NCI-H2196 (cell line): ENCODE measurements around the gene BID.

Experiments used
- DNase-seq: peaks from one replicate; lab custom pipeline; 2025; ENCODE audit not compliant: unreplicated experiment; lab: John Stamatoyannopoulos, UW

Gene BID

GRCh38 chr22:17803609-17804270, 29.5 kb upstream of the BID start:
- DNase-seq, result no peak

GRCh38 chr22:17802822-17803221, 28.6 kb upstream of the BID start:
- DNase-seq, result no peak

DNA sequence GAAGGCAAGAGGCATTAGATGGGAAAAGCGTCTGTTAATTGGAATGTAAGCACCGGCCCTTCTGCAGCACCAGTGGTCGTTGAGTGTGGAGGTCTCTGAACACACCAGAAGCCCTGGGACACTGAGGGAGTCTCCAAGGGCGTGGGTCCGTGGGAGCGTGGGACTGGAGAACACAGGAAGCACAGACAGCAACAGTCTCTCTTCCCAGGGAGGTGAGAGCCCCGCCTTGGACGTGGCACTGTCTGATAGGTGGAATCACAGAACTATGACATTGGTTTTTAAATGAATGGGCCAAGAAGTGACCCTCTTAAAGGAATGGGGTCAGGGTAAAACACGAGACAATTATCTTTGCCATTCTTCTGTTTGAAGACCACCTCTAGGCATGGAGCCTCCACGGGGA, 28.1 kb upstream of the BID start:
- no peak for DNase-seq

GRCh38 chr22:17797721-17798559, 23.7 kb upstream of the BID start:
- no peak for DNase-seq

DNA sequence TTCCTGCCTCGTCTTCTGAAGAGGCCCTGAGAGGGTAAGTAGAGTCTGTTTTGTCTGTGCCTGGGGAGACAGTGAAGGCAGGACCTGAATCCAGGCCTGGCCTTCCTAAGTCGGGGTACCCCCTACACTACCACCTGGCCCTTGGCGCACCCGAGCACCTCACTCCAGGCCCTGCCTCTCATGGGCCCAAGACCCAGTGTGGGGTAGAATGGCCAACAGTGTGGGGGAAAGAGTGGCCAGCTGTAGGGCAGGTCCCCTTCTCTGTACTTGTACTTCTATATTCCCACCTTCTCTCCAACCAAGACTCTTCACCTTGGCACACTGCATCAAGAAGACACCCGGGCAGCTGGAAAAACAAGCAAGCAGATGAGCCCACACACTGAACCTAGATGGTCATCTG, 22.4 kb upstream of the BID start:
- no peak for DNase-seq

DNA sequence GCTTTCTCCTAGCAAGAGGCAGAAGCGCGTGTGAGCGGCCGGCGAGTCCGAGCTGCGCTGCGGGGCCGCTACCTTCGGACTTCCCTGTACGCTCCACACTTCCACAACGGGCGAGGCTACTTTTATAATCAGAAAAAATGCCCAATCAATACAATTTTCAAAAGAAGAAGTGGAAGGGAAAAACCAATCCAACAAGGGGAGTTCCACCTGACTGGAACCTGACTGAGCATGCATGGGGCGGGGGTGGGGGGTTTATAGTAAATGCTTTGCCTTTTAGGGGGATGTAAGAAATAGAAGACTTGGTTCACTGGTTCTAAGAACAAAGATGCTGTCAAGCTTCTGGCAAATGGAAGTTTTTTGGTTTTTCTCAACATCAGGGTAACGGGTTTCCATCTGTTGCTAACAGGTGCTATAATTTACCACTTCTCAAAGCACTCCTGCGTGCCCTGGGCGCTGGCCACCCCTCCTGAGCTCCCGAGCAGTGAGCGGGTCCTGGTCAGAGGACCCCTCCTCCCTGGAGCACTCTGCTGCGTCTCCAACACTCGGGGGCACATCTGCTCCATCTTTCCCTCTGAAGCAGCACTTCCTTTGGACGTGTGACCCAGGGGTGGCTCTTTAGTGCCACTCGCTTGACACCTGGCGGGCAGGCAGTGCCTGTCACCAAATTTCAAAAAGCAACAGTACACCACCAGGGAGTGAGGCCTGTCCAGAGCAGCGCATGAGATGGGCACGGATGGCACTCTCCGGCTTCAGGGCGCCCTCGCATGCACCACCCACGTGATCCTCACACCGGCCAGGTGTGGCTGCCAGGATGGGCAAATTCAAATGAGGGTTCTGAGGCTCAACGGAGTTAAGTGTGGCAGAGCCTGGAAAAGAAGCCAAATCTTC, 21.6 kb upstream of the BID start:
- DNase-seq, result no peak

DNA sequence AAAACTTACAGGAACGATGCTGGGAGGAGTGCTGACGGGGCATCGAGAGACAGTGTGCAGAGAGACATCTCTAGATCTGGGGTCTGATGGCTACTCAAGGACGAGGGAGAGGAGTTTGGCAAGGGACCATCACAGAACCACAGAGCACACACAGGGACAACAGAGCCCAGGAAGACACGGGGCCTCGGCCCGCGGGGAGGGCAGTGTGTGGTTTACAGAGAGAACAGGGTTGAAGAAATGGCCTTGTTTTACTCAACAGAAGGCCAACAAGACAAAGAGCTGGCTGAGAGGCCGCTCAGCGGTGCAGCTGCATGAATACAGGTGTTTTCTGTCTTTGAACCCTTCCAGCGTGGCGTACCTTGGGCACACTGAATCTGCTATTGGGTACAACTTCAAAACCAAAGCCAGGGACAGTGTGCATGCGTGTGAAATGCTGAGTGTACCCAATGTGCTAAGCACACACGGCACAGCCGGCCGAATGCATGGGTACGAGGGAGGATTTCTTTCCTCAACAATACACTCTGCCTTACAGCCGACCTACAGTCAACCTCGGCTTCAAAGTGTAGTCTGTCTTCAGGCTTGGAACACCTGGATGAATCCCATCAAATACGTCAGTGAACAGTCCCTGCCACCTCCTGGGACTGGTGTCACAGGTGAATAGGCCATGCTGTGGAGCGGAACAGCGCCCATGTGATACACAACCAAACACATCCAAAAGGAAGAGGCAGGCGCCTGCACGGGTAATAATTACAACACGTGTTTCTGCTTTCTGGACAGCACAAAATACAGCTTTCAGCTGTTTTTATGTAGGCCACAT, 20.7 kb upstream of the BID start:
- DNase-seq, result no peak

DNA sequence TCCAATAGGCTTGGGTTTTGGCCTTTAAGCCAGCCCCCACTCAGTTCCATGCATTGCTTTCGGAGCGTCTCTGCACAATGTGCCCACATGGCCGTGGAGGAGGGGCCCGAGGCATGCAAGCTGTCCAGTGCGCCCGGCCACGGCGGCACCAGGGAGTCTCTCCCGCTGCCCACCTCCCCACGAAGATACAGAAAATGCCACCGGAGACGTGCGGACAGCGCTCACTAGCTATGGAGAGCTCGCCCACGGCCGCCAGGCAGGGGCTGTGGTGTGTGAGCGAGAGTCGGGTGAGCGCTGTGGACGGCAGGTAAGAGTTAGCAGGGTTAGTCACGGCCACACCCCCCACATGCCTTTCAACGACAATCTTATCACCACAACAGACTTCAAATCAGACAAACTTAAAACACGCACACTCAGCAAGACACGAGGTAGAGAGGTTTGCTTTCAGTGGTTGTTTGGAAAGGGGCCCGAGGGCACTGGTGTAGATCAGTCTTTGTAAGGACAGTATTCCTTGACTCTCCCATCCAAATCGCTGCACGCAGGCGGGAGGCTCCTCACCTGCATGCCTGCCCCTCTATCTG, 18.7 kb upstream of the BID start:
- DNase-seq, result no peak

GRCh38 chr22:17792299-17792698, 18.0 kb upstream of the BID start:
- DNase-seq, result no peak

DNA sequence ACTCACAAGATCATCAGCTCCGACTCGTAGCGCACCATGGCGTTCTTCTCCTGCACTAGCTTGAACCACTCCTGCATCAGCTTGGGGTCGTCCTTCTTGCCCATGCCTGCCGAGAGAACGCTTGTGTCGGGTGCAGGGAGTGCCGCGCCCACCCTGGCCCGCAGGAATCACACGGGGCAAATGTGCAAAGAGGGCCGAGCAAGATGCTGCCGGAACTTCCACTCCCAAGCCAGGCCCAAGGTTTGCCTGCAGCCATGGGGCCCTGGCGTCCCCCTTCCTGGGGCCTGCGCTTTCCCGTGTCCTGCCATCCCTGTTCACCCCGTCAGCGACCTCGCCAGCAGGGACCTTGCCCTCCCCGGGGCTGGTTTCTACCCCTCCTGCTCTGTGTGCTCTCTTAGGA, 16.9 kb upstream of the BID start:
- no peak for DNase-seq

- DNase-seq, result no peak
These were observed 15.3 kb upstream of the BID start for GRCh38 chr22:17789379-17790200.

DNA sequence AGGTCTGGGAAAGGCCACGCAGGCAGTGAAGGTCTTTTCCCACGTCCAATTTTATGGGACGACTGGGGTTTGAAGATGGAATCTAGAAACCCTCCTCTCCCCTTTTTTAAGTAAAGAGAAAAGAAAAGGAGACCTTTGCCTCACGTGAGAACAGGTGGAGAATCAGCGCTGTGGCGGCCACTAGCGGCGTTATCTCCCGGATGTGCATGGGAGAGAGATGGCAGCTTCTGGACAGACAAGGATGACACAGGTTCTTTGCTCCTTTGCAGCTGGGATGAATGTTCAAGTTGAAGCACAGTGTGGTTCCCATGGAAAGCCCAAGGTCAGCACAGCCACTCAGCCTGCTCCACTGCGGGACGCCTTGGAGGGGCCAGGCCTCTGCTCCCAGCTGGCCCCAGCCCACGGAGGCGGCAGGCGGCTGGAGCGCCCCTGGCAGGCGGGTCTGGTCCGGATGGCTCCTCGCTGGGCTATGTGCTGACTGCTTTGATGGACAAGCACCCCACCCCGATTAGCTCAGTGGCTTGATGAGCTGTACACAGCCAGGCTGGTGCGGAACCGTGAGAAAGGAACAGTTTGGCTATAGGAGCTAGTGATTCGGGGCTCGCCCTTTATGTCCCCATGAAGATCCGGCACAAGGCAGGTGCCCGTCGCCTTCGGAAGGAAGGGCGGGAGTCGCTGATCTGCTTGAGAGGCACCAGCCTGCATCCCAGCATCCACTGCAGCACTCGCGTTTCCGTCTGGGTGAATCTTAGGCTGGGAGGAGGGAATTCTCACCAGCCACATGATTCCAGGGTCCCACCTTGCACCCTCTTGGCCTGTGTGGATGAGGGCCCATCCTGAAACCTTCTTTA, 14.5 kb upstream of the BID start:
- no peak for DNase-seq

- DNase-seq, result no peak
These were observed 13.6 kb upstream of the BID start for GRCh38 chr22:17787716-17788330.

DNA sequence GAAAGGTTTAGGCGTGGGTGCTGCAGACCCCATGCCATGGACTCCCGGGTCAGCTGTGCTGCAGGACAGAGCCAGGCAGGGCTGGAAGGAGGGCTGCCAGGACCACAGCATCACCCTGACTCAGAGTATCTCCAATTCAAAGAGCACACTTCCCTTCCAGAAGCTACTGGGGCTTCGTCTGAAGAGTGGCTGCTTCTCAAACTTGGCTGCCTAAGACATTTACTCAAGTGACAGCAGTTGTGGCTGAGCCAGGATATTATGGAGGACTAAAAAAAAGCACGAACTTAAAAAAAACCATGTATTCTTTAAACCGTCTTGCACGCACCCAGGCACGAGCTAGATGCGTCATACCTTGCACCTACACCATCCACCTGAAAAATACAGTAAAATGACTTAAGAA, 13.0 kb upstream of the BID start:
- DNase-seq, result no peak

DNA sequence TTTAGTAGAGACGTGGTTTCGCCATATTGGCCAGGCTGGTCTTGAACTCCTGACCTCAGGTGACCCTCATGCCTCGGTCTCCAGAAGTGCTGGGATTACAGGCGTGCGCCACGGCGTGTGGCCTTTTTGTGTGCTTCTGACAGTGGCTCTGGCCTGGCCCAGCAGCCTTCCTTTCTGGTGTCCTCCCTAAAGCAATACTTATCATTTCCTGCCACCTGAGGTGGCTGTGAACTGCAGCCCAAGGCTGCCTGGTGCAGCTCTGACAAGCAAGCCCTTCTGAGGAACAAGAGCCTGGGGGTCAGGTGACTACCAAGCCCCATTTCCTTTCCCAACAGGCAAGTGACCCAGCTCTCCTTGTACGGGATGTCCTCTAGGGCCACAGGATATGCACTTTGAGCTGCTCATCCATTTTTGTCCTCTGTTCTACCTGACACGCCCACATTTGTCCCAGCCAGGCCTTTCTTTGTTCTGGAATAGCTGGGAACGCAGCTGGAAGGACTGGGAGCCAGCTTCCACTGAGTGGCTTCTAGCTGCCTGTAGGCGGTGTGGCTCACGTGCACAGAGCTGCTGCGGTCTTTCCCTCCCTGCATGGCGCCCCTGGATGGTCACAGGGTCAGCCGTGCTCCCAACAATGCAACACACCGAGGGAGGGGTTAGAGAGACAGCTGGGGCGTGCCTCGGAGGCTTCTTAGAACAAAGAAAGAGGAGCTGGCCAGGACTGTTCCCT, 12.3 kb upstream of the BID start:
- no peak for DNase-seq

DNA sequence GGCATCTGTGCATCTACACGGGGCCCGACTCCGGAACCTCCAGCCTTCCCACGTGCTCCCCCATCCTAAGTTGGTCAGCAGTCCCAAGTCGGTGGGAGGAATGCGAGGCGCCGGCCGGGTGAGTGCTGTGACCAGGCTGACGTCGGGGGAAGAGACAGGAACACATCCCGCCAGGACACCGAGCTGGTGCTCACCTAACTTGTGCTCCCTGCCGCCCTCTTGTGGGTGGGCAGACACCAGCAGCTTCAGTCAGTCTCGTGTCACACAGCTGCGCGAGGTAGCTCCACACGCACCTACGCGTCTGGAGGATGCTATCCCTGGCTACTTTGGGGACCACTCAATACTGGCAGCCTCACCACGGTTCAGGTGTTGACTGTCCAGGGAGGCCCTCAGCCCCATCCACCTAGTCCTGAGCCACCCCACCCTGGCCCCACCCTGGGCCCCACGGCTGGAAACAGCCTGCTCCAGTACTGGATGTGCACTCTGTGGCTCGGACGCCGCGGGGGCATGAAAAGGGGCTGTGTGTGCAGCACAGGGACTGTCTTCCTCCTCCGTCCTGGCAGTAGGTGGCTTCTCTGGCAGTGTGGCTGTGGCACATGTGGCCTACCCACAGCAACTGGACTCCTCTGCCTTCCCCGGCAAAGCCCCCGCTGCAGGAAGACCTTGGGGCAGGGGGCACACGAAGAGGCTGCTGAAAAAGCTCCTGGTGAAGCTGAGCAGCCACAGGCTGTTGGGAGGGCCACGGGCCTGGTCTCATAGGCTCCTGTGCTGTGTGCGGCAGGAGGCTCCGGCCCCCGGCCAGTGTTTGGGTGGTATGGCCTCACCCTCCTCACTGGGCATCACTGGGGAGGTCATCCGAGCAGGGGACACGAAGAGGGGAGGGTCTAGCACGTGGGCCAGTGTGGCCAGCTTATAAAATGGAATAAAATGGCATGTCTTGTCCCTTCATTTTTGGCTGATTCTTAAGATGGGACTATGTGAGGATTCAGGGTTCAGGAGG, 11.2 kb upstream of the BID start:
- DNase-seq, result peak; percentile 39
